Neutrophil (primary cell): Measurements from ENCODE around the gene PMPCA.

Experiments
- H3K27ac ChIP-seq: fragments of 200-600 bp; sonication (generic); 2 replicates; pipeline ENCODE4 v1.5.1; 2016; ENCODE audit warnings: mild to moderate bottlenecking, moderate library complexity
- H3K27me3 ChIP-seq: fragments of 200-600 bp; sonication (generic); 2 replicates; pipeline ENCODE4 v1.6.0; 2016; ENCODE audit warnings: mild to moderate bottlenecking
- H3K36me3 ChIP-seq: fragments of 200-600 bp; sonication (generic); 2 replicates; pipeline ENCODE4 v1.5.1; 2017
- H3K4me1 ChIP-seq, 2 experiments: fragments of 200-600 bp in 1 of 2; sonication (generic) in 1 of 2; 1 replicate in 1 of 2; 2 replicates in 1 of 2; pipeline versions ENCODE4 v1.5.1 to v1.6.1; 2013 to 2016; ENCODE audit warnings: low read depth in 1 of 2, low read length in 1 of 2, mild to moderate bottlenecking in 1 of 2, moderate library complexity in 1 of 2; ENCODE audit not compliant: control insufficient read depth in 1 of 2, insufficient read depth in 1 of 2
- H3K4me3 ChIP-seq, 2 experiments: fragments of 200-600 bp in 1 of 2; sonication (generic) in 1 of 2; 1 replicate in 1 of 2; 2 replicates in 1 of 2; pipeline ENCODE4 v1.5.1; 2013 to 2016; ENCODE audit warnings: low read depth in 1 of 2, low read length in 1 of 2, mild to moderate bottlenecking in 1 of 2, moderate library complexity in 1 of 2
- H3K9me3 ChIP-seq: fragments of 200-600 bp; sonication (generic); 2 replicates; pipeline ENCODE4 v1.5.1; 2016
- TF ChIP-seq, protein P1 (sequence below): fragments of 200-600 bp; sonication (generic); IDR thresholded peaks from 2 replicates; pipeline ENCODE4 v1.5.1; 2016; ENCODE audit warnings: antibody characterized with exemption

Gene PMPCA

DNA sequence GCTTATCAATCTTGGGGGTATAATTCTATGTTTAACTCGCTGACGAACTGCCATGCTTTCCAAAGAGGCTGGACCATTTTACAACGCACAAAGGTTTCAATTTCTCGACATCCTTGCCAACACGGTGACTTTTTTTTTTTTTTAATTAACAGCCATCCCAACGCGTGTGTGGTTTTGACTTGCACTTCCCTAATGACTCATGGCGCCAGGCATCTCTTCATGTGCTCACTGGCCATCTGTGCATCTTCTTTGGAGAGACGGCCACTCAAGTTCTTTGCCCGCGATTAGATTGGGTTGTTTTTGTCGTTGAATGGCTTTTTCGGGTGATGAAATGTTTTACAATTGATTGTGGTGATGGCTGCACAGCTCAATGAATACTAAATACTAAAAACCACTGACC is 24.4 kb upstream of the PMPCA start:
- TF ChIP-seq, protein P1, sequence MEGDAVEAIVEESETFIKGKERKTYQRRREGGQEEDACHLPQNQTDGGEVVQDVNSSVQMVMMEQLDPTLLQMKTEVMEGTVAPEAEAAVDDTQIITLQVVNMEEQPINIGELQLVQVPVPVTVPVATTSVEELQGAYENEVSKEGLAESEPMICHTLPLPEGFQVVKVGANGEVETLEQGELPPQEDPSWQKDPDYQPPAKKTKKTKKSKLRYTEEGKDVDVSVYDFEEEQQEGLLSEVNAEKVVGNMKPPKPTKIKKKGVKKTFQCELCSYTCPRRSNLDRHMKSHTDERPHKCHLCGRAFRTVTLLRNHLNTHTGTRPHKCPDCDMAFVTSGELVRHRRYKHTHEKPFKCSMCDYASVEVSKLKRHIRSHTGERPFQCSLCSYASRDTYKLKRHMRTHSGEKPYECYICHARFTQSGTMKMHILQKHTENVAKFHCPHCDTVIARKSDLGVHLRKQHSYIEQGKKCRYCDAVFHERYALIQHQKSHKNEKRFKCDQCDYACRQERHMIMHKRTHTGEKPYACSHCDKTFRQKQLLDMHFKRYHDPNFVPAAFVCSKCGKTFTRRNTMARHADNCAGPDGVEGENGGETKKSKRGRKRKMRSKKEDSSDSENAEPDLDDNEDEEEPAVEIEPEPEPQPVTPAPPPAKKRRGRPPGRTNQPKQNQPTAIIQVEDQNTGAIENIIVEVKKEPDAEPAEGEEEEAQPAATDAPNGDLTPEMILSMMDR, result no peak
- H3K27me3 ChIP-seq, result no peaks in the 10 kb centered on the region
- H3K4me3 ChIP-seq, result no peak overlapping the region
- H3K4me1 ChIP-seq, result no peaks in the 10 kb centered on the region
- no peak overlapping the region for H3K27ac ChIP-seq
- H3K36me3 ChIP-seq, result peaks cover 84% of the 10 kb centered on the region
- no peaks in the 10 kb centered on the region for H3K9me3 ChIP-seq

DNA sequence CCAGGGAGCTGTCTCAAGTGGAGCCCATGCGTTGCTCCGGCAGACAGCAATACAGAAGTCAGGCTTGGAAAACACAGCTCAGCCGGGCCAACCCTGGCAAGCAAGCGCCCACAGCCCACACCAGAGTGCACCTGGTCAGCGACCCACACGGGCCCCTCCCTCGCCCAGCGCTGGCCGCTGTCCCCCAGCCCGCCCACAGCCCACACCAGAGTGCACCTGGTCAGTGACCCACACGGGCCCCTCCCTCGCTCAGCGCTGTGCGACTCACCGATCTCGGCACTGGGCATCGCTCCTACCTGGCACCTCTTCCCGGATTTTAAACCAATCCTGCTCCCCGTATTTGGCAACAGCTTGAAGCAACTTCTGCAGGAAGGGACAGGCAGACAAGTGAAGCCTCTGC is 23.2 kb upstream of the PMPCA start:
- H3K36me3 ChIP-seq, result peaks cover 82% of the 10 kb centered on the region

DNA sequence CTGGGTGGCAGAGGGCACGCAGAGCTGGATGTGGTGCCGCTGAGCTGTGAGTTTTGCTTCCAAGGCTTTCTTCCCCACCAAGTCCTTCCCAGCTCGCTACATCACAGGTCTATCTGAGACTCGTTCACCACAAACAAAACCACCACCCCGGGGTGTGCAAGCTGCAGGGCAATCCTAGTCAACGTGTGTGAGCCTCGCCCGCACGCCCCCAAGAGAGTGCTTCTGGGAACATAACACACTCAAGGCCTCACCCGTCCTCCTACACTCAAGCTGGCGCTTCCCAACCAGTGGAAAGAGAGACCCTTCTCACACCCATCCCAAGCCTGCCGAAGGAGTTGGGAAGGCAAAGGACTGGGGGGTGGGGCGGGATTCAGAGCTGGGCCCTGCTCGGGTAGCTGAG is 21.1 kb upstream of the PMPCA start:
- no peak overlapping the region for H3K27ac ChIP-seq
- TF ChIP-seq, protein P1, result no peak
- H3K36me3 ChIP-seq, result peaks cover 82% of the 10 kb centered on the region
- H3K4me3 ChIP-seq, result no peak overlapping the region
- no peaks in the 10 kb centered on the region for H3K4me1 ChIP-seq
- H3K9me3 ChIP-seq, result no peaks in the 10 kb centered on the region
- H3K27me3 ChIP-seq, result no peaks in the 10 kb centered on the region

More for the DNA sequence above, 23.2 kb upstream of the PMPCA start:
- H3K27me3 ChIP-seq, result no peaks in the 10 kb centered on the region
- no peak overlapping the region for H3K4me3 ChIP-seq
- no peaks in the 10 kb centered on the region for H3K9me3 ChIP-seq
- H3K27ac ChIP-seq, result no peak overlapping the region
- TF ChIP-seq, protein P1, result no peak
- no peaks in the 10 kb centered on the region for H3K4me1 ChIP-seq

DNA sequence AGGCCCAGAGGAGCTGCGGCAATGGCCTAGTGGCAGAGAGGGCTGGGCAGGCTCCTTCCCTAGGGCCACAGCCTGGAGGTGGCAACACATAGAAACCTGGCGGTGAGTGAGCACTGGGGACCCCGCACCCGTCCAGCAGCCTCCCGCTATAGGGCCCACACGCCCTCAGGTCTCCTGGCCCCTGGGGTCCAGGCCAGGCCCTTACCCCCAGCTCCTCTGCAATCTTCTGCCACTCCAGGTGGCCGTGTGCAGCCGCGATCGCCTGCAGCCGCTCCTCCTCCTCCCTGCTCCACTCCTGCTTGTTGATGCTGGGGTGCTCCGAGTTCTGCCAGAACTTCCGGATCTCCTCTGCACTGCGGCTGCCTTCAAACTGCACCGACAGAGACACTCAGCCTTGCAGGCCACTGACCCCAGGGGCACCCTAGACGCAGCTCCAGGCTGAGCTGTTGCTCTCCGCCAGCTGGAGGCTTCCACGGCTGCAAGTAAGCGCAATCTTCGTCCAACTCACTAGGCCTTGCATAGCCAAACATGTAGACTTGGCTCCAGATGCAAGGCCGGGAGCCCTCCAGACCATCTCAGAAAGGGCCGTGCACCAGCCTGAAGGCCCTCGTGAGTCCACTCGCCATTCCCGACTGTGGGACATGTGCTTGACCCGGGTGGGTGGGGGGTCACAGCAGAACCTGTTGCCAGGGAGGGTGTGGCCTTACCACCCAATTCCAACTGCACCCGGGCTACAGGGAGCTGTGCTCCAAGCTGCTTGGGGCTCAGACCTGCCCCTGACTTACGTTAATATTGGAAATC is 18.5 kb upstream of the PMPCA start:
- no peaks in the 10 kb centered on the region for H3K9me3 ChIP-seq
- TF ChIP-seq, protein P1, result no peak

DNA sequence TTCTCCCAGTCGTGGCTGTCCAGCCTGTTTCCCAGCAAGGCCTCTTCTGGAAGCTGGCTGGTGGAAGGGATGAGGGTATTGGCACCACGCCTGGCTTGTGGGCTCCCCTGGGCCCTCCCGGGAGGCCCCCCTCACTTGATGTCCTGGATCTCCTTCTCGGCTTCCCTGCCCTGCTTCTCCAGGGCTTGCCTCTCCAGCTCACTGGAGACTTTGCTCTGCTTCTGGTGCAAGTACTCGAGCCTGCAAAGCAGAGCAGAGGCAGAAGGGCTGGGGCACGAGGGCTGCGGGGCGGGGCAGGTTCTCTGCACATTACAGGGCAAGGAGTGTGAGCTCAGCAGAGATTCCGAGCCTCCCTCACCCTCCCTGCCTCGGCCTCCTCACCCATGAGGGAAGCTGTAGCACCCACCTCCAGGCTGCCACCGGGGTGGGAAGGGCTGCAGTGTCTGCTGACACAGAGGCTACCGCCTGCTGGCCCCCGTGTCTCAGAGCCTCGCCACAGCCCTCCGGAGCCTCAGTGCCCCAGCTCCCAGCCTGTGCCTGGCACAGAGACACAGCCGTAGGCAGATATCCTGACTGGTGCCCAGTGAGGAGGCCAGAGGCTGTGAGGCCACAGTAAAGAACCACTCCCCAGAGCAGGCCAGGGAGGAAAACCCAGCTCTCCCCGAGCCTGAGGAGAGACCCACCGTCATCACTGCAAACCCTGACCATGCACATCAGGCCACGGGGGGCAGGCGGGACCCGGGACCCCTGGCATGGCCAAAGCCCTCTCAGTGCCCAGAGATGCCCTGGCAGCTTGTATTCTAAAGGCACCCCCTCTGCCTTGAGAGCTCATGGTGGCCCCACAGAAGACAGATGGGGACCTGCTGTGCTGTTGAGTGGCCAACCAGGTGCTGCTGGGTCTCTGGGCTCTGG is 17.7 kb upstream of the PMPCA start:
- H3K4me1 ChIP-seq, result no peaks in the 10 kb centered on the region
- TF ChIP-seq, protein P1, result no peak
- no peaks in the 10 kb centered on the region for H3K9me3 ChIP-seq
- peaks cover 94% of the 10 kb centered on the region for H3K36me3 ChIP-seq
- H3K27ac ChIP-seq, result no peak overlapping the region
- no peak overlapping the region for H3K4me3 ChIP-seq
- no peaks in the 10 kb centered on the region for H3K27me3 ChIP-seq

More for the DNA sequence above, 18.5 kb upstream of the PMPCA start:
- Histone ChIP-seq H3K27ac (no peak overlapping the region), H3K4me3 (no peak overlapping the region), H3K36me3 (peaks cover 94% of the 10 kb centered on the region), H3K4me1 (no peaks in the 10 kb centered on the region), H3K27me3 (no peaks in the 10 kb centered on the region)
